Activated T-cell treated with anti-CD3 and anti-CD28 coated beads for 24 hours (primary cell): ENCODE data around the gene CCL7.
"Not testable (repeated sequence)": the region's sequence is repeated elsewhere in the genome, so short reads cannot be mapped to it uniquely, and the experiment has no call there.

Experiments
- DNase-seq: peaks from one replicate; pipeline ENCODE4 v3.0.0-alpha.2; 2020; ENCODE audit warnings: low read depth

CCL7 gene

GRCh38 chr17:34269969-34270368 lies at the start of gene CCL7:
TSS of gene CCL7 (plus strand) at chr17:34270221. CDS start at chr17:34270291, 70 bp downstream.
- DNase-seq: no peak

- DNase-seq: no peak
Measured at GRCh38 chr17:34220752-34221395, 49.1 kb upstream of the CCL7 start.

GRCh38 chr17:34221411-34221810 lies 48.6 kb upstream of the CCL7 start:
- DNase-seq: no peak

GRCh38 chr17:34222722-34223497 lies 47.1 kb upstream of the CCL7 start:
- DNase-seq: no peak

GRCh38 chr17:34225046-34225445 lies 45.0 kb upstream of the CCL7 start:
- DNase-seq: no peak

- no peak for DNase-seq
Measured at GRCh38 chr17:34226011-34226743, 43.8 kb upstream of the CCL7 start.

- no peak for DNase-seq
Measured at GRCh38 chr17:34226744-34227034, 43.3 kb upstream of the CCL7 start.

- DNase-seq: not testable (repeated sequence)
Measured at GRCh38 chr17:34227293-34227692, 42.7 kb upstream of the CCL7 start.

GRCh38 chr17:34227707-34228106 lies 42.3 kb upstream of the CCL7 start:
- no peak for DNase-seq

- DNase-seq: no peak
Measured at GRCh38 chr17:34228781-34229180, 41.2 kb upstream of the CCL7 start.

- DNase-seq: no peak
Measured at GRCh38 chr17:34230342-34230741, 39.7 kb upstream of the CCL7 start.

GRCh38 chr17:34234616-34235015 lies 35.4 kb upstream of the CCL7 start:
- DNase-seq: no peak

- no peak for DNase-seq
Measured at GRCh38 chr17:34235389-34236028, 34.5 kb upstream of the CCL7 start.

- DNase-seq: no peak
Measured at GRCh38 chr17:34236281-34236892, 33.6 kb upstream of the CCL7 start.

- no peak for DNase-seq
Measured at GRCh38 chr17:34237458-34237857, 32.6 kb upstream of the CCL7 start.

GRCh38 chr17:34241062-34241461 lies 29.0 kb upstream of the CCL7 start:
- DNase-seq: no peak

GRCh38 chr17:34242587-34243363 lies 27.2 kb upstream of the CCL7 start:
- no peak for DNase-seq

GRCh38 chr17:34243364-34244320 lies 26.4 kb upstream of the CCL7 start:
- DNase-seq: no peak

- DNase-seq: no peak
Measured at GRCh38 chr17:34245351-34245905, 24.6 kb upstream of the CCL7 start.

- DNase-seq: no peak
Measured at GRCh38 chr17:34246446-34246845, 23.6 kb upstream of the CCL7 start.
